ENCODE results near the gene RARB.

- TF ChIP-seq CTCF (IDR thresholded peaks at IDR 0.05) (no peak), POLR2A (IDR thresholded peaks at IDR 0.05) (no peak)
Measured at GRCh38 chr3:25511972-25512721, 84.1 kb downstream of the RARB start.
